OCI-LY1 (cell line): Measurements from ENCODE around the gene COL9A3.

Experiments
- H2AFZ ChIP-seq: fragments of 200-600 bp; sonication (generic), shearing (Covaris generic); 2 replicates; pipeline ENCODE4 v1.6.0; 2014; ENCODE audit warnings: antibody characterized with exemption, mild to moderate bottlenecking, low read length
- H3F3A ChIP-seq: fragments of 200-600 bp; sonication (generic), shearing (Covaris generic); 2 replicates; pipeline ENCODE4 v1.6.0; 2014; ENCODE audit warnings: mild to moderate bottlenecking, antibody characterized with exemption, low read length, moderate library complexity; ENCODE audit not compliant: insufficient read depth
- H3K27ac ChIP-seq: fragments of 200-600 bp; sonication (generic); 2 replicates; pipeline ENCODE4 v1.5.1; 2014; ENCODE audit warnings: low read length, mixed run types, mild to moderate bottlenecking, low read depth; ENCODE audit not compliant: poor library complexity, severe bottlenecking
- H3K27me3 ChIP-seq: fragments of 200-600 bp; sonication (generic); 2 replicates; pipeline ENCODE4 v1.6.0; 2014; ENCODE audit warnings: antibody characterized with exemption, mild to moderate bottlenecking, low read length, moderate library complexity; ENCODE audit not compliant: insufficient read depth
- H3K36me3 ChIP-seq: fragments of 200-600 bp; sonication (generic); 2 replicates; pipeline ENCODE4 v1.6.1; 2014; ENCODE audit warnings: mild to moderate bottlenecking, antibody characterized with exemption, low read length, moderate library complexity, mixed read lengths; ENCODE audit not compliant: insufficient read depth
- H3K4me1 ChIP-seq: fragments of 200-600 bp; sonication (generic); 2 replicates; pipeline ENCODE4 v1.5.1; 2014; ENCODE audit warnings: mild to moderate bottlenecking, low read length, moderate library complexity; ENCODE audit not compliant: insufficient read depth, severe bottlenecking
- H3K4me2 ChIP-seq: fragments of 200-600 bp; sonication (generic), shearing (Covaris generic); 2 replicates; pipeline ENCODE4 v1.6.1; 2014; ENCODE audit warnings: low read length
- H3K4me3 ChIP-seq: fragments of 200-600 bp; sonication (generic); 2 replicates; pipeline ENCODE4 v1.5.1; 2014; ENCODE audit warnings: low read length, low read depth, mild to moderate bottlenecking, mixed read lengths; ENCODE audit not compliant: poor library complexity, severe bottlenecking
- H3K79me2 ChIP-seq: fragments of 200-600 bp; shearing (Covaris generic); 2 replicates; pipeline ENCODE4 v1.6.1; 2016; ENCODE audit warnings: mixed run types, low read length, mixed read lengths; ENCODE audit not compliant: insufficient read depth
- H3K9ac ChIP-seq: fragments of 200-600 bp; sonication (generic), shearing (Covaris generic); 2 replicates; pipeline ENCODE4 v1.6.1; 2014; ENCODE audit warnings: mild to moderate bottlenecking, low read length, mixed read lengths
- H3K9me2 ChIP-seq: fragments of 200-600 bp; sonication (generic), shearing (Covaris generic); 2 replicates; pipeline ENCODE4 v1.6.1; 2014; ENCODE audit warnings: low read depth, mild to moderate bottlenecking, low read length, mixed read lengths
- H3K9me3 ChIP-seq: fragments of 200-600 bp; shearing (Covaris generic); 2 replicates; pipeline ENCODE4 v1.6.1; 2014; ENCODE audit warnings: low read length, mixed read lengths
- H4K20me1 ChIP-seq: fragments of 200-600 bp; sonication (generic), shearing (Covaris generic); 2 replicates; pipeline ENCODE4 v1.6.0; 2016; ENCODE audit warnings: mild to moderate bottlenecking, low read length; ENCODE audit not compliant: insufficient read depth
- CTCF ChIP-seq: fragments of 200-600 bp; sonication (generic), shearing (Covaris generic); IDR thresholded peaks from 2 replicates; pipeline ENCODE4 v1.5.1; 2017; ENCODE audit warnings: mild to moderate bottlenecking, antibody characterized with exemption, low read length, moderate library complexity, mixed read lengths
- EZH2 ChIP-seq: fragments of 200-600 bp; sonication (generic), shearing (Covaris generic); IDR thresholded peaks from 2 replicates; pipeline ENCODE4 v1.8.0; 2017; ENCODE audit warnings: borderline replicate concordance, mixed run types, mild to moderate bottlenecking, antibody characterized with exemption, low read length, moderate library complexity, mixed read lengths

Gene COL9A3

DNA sequence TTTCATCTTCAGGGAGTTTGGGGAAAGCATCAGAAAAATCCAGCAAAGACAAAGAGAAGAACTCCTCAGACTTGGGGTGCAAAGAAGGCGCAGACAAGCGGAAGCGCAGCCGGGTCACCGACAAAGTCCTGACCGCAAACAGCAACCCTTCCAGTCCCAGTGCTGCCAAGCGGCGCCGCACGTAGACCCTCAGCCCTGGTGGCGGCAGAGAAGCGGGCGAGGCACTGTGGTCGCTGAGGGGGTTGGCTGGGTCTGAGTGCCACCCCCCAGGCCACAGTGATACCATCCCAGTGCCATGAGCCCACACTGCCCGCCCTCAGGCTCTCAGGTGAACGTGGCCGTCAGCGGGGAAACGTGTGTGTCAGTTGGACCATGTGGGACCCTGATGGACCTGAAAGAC is 17.4 kb upstream of the COL9A3 start:
- no peak overlapping the region for H3K4me2 ChIP-seq

DNA sequence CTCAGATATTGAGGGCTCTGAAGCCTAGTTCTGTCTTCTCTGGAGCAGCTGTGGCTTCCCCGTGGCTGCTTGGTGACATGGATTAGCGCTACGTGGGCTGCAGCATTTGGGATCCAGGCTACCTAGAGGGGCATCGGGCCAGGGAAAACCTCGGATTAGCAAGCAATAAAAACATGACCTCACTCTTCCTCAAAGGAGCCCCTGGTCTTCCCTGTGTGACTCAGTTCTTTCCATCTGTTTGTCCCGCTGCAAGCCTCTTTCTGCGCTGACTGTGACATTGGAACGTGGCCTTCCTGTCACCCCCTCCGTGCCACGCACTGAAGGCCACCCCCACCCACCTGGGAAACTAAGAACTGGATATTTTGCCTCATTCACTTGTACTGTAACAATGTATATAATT is 17.0 kb upstream of the COL9A3 start:
- Histone ChIP-seq H3K4me3 (no peak overlapping the region), H3K27me3 (no peaks in the 10 kb centered on the region), H3K27ac (no peak overlapping the region), H4K20me1 (no peaks in the 10 kb centered on the region), H3K9me2 (no peaks in the 10 kb centered on the region), H3K4me1 (peaks cover 24% of the 10 kb centered on the region), H2AFZ (no peak overlapping the region), H3K4me2 (no peak overlapping the region), H3K9me3 (no peaks in the 10 kb centered on the region), H3F3A (no peaks in the 10 kb centered on the region; the same call in 1 of the 2 replicates), H3K79me2 (no peaks in the 10 kb centered on the region), H3K9ac (no peak overlapping the region), H3K36me3 (peaks cover 35% of the 10 kb centered on the region)
- TF ChIP-seq CTCF (no peak), EZH2 (no peak)

More for the DNA sequence above, 17.4 kb upstream of the COL9A3 start:
- Histone ChIP-seq H3K4me3 (no peak overlapping the region), H3K27ac (no peak overlapping the region), H4K20me1 (no peaks in the 10 kb centered on the region), H3K36me3 (peaks cover 35% of the 10 kb centered on the region), H3K9ac (no peak overlapping the region), H3K4me1 (peaks cover 28% of the 10 kb centered on the region), H3K27me3 (no peaks in the 10 kb centered on the region), H3K9me3 (no peaks in the 10 kb centered on the region), H3F3A (no peaks in the 10 kb centered on the region; the same call in 1 of the 2 replicates), H3K79me2 (no peaks in the 10 kb centered on the region), H2AFZ (no peak overlapping the region), H3K9me2 (no peaks in the 10 kb centered on the region)
- no peak for TF ChIP-seq CTCF

GRCh38 chr20:62800314-62801259 is 16.3 kb upstream of the COL9A3 start:
- Histone ChIP-seq H3K79me2 (peaks cover 3% of the 10 kb centered on the region), H3K27ac (no peak overlapping the region), H2AFZ (no peak overlapping the region), H3K9me3 (no peaks in the 10 kb centered on the region), H3K9me2 (no peaks in the 10 kb centered on the region), H3F3A (no peaks in the 10 kb centered on the region; the same call in 1 of the 2 replicates), H3K4me1 (peaks cover 22% of the 10 kb centered on the region), H4K20me1 (no peaks in the 10 kb centered on the region), H3K4me2 (no peak overlapping the region), H3K4me3 (no peak overlapping the region), H3K27me3 (no peaks in the 10 kb centered on the region), H3K9ac (no peak overlapping the region), H3K36me3 (peaks cover 35% of the 10 kb centered on the region)
- no peak for TF ChIP-seq CTCF
- TF ChIP-seq EZH2 = no peak
